ENCODE results near the gene EFS.

EFS gene

GRCh38 chr14:23377573-23378563 is 12.9 kb upstream of the EFS start:
- no peak for DNase-seq (ENCODE audit: low read depth)

- no peak for DNase-seq (ENCODE audit: low read depth)
These were observed 12.2 kb upstream of the EFS start for GRCh38 chr14:23377198-23377550.

GRCh38 chr14:23376482-23377197 is 11.7 kb upstream of the EFS start, which contains the start of gene CMTM5:
TSS of gene CMTM5 (plus strand) at chr14:23377046. CDS start at chr14:23377252, 206 bp downstream.
- no peak for DNase-seq (ENCODE audit: low read depth)

- DNase-seq (ENCODE audit: low read depth) = no peak
These were observed 10.7 kb upstream of the EFS start for GRCh38 chr14:23375527-23376251.

GRCh38 chr14:23373041-23373440 is 8.1 kb upstream of the EFS start:
- DNase-seq (ENCODE audit: low read depth) = no peak

- DNase-seq (ENCODE audit: low read depth) = no peak
These were observed 7.5 kb upstream of the EFS start, which contains the start of gene IL25 for GRCh38 chr14:23372509-23372908. TSS of gene IL25 (plus strand) at chr14:23372809.

- no peak for DNase-seq (ENCODE audit: low read depth)
These were observed 6.9 kb upstream of the EFS start for GRCh38 chr14:23371865-23372264.

- DNase-seq (ENCODE audit: low read depth) = no peak
These were observed 5.2 kb upstream of the EFS start for GRCh38 chr14:23370221-23370620.

- no peak for DNase-seq (ENCODE audit: low read depth)
These were observed 1.5 kb upstream of the EFS start for GRCh38 chr14:23366426-23366921.

- no peak for DNase-seq (ENCODE audit: low read depth)
These were observed 907 bp upstream of the EFS start for GRCh38 chr14:23365732-23366425.

- DNase-seq (ENCODE audit: low read depth) = no peak
These were observed 572 bp downstream of the EFS start for GRCh38 chr14:23364164-23365035.

GRCh38 chr14:23362200-23362599 is 2.8 kb downstream of the EFS start:
- no peak for DNase-seq (ENCODE audit: low read depth)

GRCh38 chr14:23361763-23362162 is 3.2 kb downstream of the EFS start:
- no peak for DNase-seq (ENCODE audit: low read depth)

- DNase-seq (ENCODE audit: low read depth) = peak; percentile 62
These were observed 3.7 kb downstream of the EFS start for GRCh38 chr14:23361320-23361719.

- DNase-seq (ENCODE audit: low read depth) = no peak
These were observed 4.5 kb downstream of the EFS start for GRCh38 chr14:23360496-23360895.

GRCh38 chr14:23359722-23360447 is 5.1 kb downstream of the EFS start:
- no peak for DNase-seq (ENCODE audit: low read depth)

- no peak for DNase-seq (ENCODE audit: low read depth)
These were observed 5.8 kb downstream of the EFS start for GRCh38 chr14:23359167-23359626.

- no peak for DNase-seq (ENCODE audit: low read depth)
These were observed 6.3 kb downstream of the EFS start for GRCh38 chr14:23358553-23359166.

- DNase-seq (ENCODE audit: low read depth) = no peak
These were observed 6.9 kb downstream of the EFS start for GRCh38 chr14:23358042-23358441.
